AG09319 (cell line): Measurements from ENCODE around the gene LTO1.

ENCODE experiments used
- DNase-seq: peaks from one replicate; pipeline ENCODE4 v3.0.0-alpha.2; 2010; ENCODE audit warnings: low read depth; ENCODE audit errors: extremely low read depth
- CTCF ChIP-seq: IDR thresholded peaks from 2 replicates; pipeline ENCODE4 v1.5.1; 2011; ENCODE audit warnings: low read depth, mild to moderate bottlenecking, inconsistent platforms, low read length, moderate library complexity

Gene LTO1

GRCh38 chr11:69684651-69685050 lies 9.5 kb upstream of the LTO1 start:
- no peak for DNase-seq
- no peak for TF ChIP-seq CTCF

GRCh38 chr11:69683764-69684333 lies 8.7 kb upstream of the LTO1 start:
- no peak for DNase-seq
- TF ChIP-seq CTCF = no peak; the same call in 1 of the 2 replicates

GRCh38 chr11:69682681-69683326 lies 7.7 kb upstream of the LTO1 start:
- TF ChIP-seq CTCF = no peak
- DNase-seq = no peak

- DNase-seq = no peak
- no peak for TF ChIP-seq CTCF
Observed at GRCh38 chr11:69682221-69682620, 7.1 kb upstream of the LTO1 start.

- no peak for TF ChIP-seq CTCF
Observed at GRCh38 chr11:69680688-69681087, 5.5 kb upstream of the LTO1 start.

GRCh38 chr11:69677749-69678148 lies 2.6 kb upstream of the LTO1 start:
- TF ChIP-seq CTCF = no peak
- DNase-seq = no peak

More at GRCh38 chr11:69680688-69681087, 5.5 kb upstream of the LTO1 start:
- DNase-seq = no peak

GRCh38 chr11:69674267-69674885 lies 777 bp downstream of the LTO1 start:
- TF ChIP-seq CTCF = no peak
- peak; percentile 15 for DNase-seq
